GM11168 (cell line): ENCODE data around the gene ERP44.
"Not testable (repeated sequence)": the region's sequence is repeated elsewhere in the genome, so short reads cannot be mapped to it uniquely, and the experiment has no call there.

Source experiments
- in situ Hi-C: fragments of 300-500 bp; cut with MboI; formaldehyde crosslinking; loops from one replicate; pipeline ENCODE4 v1.12.0; 2022; ENCODE audit warnings: low sequenced_read_pairs; ENCODE audit not compliant: unreplicated experiment

ERP44 gene

DNA sequence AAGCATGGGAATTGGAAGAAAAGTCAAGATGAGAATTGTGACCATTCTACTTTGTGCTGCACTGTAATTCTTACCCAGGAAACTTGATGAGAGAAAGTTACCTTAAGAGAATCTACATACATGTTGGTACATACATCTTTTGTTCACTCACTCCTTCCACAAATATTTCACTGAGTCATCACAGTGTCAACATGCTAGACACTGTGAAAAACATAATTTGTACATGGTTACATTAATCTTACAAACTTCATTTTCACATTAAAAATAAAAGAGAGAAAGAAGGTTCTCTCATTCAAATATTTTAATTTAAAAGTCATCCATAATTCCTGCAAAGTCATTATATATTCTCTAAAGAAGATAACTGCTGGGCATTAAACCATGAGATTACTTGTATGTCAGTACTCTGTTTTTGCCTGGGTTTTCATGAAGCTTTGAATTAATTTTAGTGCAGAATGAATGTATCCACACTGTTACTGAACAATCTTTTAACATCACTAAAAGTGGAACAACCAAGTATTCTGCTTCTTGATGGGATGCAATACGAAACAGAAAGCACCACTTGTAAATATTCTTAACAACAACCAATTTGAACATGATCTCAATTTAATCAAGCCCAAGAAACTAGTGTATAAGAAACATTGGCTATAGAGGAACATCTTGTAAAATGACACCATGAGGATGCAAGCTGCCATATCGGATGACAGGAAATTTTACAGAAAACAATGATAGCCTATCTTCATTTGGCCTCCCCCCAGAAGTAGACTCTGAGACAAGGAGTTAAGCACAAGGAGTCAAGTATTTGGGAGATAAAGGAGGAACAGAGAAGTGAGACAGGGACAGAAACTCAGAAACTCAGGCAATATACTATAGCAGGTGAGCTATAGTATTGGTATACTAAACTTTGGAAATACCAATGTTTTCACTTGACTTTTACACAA lies 28.4 kb downstream of the ERP44 start:
- in situ Hi-C loops: no loop called here

DNA sequence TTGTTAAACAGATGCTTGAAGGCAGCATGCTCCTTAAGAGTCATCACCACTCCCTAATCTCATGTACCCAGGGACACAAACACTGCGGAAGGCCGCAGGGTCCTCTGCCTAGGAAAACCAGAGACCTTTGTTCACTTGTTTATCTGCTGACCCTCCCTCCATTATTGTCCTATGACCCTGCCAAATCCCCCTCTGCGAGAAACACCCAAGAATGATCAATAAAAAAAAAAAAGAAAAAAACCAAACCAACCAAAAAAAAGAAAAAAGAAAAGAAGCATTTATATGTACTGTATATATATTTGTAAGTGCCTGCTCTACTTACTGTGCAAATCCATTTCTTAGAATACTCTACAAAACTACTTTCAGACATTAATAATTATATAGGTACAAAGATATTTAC lies 29.7 kb downstream of the ERP44 start:
- in situ Hi-C loops: not testable (repeated sequence)

DNA sequence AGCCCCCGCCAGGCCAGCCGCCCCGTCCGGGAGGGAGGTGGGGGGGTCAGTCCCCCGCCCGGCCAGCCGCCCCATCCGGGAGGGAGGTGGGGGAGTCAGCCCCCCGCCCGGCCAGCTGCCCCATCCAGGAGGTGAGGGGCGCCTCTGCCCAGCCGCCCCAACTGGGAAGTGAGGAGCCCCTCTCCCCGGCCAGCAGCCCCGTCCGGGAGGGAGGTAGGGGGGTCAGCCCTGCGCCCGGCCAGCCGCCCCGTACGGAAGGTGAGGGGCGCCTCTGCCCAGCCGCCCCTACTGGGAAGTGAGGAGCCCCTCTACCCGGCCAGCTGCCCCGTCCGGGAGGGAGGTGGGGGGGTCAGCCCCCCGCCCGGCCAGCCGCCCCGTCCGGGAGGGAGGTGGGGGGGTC lies 30.8 kb downstream of the ERP44 start:
- in situ Hi-C loops: not testable (repeated sequence)

DNA sequence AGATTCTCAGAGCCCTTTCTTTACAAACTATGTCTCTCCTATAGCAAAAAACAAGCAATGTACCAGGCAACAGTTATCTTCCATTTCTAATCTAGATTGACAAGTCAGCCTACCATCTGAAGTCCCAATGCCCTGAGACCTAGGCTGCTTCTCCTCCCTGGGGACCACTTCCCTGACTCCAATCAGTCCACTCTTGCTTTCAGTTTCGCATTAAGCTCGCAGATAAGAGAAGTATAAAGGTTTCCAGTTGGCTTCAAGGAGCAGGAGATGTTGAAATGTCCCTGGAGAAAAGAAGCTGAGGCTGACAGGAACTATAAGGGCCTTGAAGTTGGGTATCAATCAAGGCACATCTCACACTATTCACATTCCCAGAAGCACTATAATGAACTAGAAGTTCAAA lies 32.3 kb downstream of the ERP44 start:
- in situ Hi-C loops: no loop called here

DNA sequence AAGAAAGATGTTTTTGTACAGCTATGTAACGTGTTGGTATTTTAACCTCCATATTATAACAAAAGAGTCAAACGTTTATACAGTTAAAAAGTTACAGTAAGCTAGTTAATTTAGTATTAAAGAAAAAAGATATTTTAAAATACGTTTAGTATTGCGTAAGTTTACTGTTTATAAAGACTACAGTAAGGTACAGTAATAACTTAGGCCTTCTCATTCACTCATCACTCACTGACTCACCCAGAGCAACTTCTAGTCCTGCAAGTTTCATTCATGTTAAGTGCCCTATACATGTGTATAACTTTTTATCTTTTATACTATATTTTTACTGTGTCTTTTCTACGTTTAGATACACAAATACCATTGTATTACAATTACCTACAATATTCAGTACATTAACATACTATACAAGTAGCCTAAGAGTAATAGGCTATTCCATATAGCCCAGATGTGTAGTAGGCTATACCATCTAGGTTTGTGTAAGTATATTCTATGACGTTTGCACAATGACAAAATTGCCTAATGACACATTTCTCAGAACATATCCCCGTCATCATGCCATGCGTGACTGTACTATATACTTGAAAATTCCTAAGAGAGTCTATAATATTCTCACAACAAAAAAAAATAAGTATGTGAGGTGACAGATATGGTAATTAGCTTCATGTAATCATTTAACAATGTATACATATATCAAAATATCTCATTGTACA lies 33.8 kb downstream of the ERP44 start:
- in situ Hi-C loops: no loop called here

DNA sequence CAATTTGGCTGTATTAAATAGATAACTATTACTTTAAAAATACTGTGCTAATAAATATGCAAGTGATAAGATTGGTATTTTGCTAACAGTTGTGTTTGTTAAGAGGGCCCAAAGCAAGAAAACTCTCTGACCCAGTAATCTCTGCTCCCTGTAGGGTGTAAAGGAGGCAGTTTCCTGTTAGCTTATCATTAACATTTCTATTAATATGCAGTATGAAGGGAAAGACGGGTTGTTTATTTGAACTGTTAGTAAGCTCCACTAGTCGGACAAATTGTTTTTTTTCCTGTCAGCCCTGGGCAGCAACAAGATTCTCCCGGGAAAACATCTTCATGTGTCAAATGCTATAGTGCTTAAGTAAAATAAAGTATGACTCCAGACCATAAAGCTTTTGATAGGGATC lies 35.6 kb downstream of the ERP44 start:
- in situ Hi-C loops: no loop called here

DNA sequence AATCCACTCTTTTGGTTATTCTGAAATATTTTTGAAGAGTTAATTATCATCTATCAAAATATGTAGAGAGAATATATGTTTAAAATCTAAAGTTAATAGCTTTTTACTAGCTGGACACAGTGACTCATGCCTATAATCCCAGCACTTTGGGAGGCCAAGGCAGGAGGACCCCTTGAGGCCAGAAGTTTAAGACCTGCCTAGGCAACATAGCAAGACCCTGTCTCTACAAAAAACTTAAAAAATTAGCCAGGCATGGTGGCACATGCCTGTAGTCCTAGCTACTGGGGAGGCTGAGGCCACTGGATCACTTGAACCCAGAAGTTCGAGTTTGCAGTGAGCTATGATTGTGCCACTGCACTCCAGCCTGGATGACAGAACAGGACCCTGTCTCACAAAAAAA lies 36.1 kb downstream of the ERP44 start:
- in situ Hi-C loops: not testable (repeated sequence)

DNA sequence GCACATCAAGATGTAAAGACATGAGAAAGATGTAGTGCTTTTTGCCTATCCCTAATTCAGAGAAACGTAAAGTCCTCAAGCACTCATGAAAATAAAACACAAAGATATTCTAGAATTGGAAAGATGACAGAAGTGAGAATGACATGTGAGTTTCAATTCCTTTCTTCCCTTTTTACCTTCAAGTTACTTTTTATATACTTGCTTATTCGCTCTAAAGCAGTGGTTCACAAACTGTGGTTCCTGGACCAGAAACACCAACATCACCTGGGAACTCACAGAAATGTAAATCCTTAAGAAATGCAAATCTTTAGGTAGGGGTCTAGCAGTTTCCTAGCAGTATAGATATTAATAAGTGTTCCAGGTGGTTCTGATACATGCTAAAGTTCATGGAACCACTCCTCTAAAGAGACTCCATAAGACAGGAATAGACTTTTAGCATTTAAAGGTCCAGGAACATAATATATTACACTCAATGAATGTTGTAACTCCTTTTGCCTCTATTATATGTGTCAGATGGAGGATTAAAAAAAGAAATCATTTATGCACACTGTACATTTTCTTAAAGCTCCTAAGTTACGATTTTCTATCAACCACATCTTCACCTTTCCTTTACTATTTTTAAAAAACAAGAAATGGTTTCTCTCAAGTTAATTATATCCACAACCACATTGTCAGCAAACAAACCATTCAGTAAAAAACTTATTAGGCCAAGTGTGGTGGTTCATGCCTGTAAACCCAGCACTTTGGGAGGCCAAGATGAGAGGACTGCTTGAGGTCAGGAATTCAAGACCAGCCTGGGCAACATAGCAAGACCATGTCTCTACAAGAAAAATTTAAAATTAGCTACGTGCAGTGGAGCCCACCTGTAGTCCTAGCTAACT lies 39.9 kb downstream of the ERP44 start:
- in situ Hi-C loops: no loop called here

DNA sequence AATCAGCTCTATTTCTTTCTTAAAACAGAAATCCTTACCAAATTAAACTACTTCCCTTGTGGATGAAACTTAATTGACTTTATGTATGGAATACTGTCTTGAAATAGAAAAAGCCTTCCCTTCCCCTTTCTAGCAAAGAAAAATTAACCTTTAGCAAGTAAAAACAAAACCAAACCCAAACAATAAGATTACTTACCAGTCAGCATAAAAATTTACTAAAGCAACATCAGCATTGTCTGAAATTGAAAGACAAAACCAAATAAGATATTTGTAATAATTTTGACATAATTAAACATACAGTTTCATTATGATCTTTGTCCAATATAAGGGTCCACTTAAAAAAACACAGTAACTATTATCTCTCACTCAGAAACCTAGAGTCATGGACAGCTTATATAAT lies 41.2 kb downstream of the ERP44 start:
- in situ Hi-C loops: no loop called here

DNA sequence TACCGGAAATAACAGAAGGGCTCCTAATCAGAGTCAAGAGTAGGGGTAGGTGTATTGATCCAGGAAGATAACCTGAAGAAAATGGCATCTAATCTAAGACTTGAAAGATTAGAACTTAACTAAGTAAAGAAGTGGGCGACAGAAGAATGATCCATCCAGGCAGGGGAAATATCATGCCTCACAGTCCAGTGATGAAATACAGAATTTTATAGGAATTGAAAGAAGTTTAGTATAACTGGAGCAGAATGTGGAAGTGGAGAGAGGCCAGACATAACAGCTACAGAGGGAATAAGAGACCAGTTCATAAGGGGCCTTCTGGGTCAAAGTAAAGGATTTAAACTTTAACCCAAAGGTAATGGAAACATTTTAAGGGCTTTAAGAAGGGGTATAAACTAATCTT lies 42.2 kb downstream of the ERP44 start:
- in situ Hi-C loops: no loop called here

DNA sequence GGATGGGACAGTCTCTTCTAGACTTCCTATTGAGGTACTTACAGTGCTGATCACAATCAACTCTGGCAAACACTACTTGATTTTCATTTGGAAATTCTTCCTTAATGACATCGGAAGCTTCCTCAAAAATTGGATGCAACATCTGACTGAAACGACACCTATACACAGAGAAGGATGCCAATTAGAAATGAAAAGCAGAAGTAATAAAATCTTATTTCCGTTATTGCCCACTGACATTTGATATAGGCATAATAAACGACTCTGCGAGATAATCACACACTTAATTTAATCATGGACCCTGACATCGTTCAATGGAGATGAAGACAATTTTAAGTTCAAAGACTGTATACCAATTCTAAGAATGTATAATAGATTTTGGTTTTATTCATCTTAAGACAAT lies 46.4 kb downstream of the ERP44 start:
- in situ Hi-C loops: no loop called here

DNA sequence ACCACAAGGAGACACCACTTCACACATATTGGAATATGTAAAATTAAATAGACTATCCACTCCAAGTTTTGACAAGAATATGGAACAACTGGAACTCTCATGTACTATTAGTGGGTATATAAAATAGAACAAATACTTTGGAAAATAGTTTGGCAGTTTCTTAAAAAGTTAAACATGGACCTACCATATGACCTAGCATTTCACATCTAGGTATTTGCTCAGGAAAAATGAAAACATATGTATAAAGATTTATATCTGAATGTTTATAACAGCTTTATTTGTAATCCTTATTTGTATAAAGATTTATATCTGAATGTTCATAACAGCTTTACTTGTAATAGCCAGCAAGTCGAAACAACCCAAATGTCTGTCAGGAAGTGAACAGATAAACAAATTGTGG lies 49.2 kb downstream of the ERP44 start:
- in situ Hi-C loops: loop anchor here (5.0 kb wide), 1 partner anchor 38 kb away; no protein-coding TSS in a partner anchor

DNA sequence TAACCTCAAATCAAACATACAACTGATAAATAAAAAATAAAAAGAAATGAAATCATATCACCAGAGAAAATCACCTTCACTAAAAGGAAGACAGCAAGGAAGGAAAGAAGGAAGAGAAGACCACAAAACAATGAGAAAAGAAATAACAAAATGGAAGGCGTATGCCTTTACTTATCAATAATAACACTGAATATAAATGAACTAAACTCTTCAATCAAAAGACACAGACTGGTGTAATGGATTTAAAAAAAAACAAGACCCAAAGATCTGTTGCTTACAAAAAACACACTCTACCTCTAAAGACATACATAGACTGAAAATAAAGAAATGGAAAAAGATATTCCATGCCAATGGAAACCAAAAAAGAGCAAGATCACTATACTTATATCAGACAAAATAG lies 60.3 kb downstream of the ERP44 start:
- in situ Hi-C loops: no loop called here

DNA sequence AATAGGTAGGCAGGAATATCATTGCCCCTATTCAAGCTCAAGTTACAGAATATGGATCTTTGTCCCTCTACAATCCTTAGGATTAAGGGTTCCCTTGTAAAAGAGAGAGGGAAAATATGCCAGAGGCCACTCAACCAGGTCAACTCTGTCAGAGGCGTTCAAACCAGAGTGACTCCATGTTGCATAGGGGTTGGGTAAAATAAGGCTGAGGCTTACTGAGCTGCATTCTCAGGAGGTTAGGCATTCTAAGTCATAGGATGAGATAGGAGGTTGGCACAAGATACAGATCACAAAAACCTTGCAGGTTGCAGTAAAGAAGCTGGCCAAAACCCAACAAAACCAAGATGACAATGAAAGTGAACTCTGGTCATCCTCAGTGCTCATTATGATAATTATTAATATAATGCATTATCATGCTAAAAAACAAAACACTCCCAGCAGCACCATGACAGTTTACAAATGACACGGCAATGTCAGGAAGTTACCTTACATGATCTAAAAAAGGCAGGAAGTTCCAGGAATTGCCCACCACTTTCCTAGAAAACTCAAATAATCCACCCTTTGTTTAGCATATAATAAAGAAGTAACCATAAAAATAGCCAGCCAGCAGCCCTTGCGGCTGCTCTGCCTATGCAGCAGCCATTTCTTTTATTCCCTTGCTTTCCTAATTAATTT lies 64.8 kb downstream of the ERP44 start:
- in situ Hi-C loops: no loop called here

DNA sequence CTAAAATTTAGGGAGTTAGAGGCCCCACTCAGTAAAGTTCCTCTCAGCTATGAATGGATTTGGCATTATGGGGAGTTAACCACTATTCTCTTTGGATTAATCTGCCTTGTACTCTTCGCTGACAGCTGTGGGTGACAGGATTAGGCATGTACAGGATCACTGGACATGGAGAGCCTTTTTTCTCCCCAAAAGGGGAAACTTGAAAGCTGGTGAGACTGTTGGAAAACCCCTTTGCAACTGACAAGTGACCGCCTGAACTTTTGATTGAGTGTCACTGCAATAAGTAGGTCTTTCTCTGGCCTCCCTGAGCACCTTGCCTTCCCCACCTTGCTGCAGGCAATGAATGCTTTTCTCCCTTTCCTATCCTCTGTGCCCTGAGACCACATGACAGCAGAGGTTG lies 68.3 kb downstream of the ERP44 start:
- in situ Hi-C loops: no loop called here

DNA sequence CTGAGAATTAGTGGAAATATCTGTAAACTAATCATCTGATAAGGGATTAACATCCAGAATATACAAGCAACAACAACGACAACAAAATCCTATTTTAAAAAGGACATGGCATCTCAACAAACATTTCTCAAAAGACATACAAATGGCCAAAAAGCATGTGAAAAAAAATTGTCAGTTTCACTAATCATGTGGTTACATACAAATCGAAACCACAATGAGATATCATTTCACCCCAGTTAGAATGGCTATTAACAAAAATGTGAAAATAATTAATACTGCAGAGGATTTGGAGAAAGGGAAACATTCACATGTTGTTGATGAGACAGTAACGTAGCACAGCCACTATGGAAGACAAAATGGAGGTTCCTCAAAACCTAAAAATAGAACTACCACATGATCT lies 69.5 kb downstream of the ERP44 start:
- in situ Hi-C loops: no loop called here

DNA sequence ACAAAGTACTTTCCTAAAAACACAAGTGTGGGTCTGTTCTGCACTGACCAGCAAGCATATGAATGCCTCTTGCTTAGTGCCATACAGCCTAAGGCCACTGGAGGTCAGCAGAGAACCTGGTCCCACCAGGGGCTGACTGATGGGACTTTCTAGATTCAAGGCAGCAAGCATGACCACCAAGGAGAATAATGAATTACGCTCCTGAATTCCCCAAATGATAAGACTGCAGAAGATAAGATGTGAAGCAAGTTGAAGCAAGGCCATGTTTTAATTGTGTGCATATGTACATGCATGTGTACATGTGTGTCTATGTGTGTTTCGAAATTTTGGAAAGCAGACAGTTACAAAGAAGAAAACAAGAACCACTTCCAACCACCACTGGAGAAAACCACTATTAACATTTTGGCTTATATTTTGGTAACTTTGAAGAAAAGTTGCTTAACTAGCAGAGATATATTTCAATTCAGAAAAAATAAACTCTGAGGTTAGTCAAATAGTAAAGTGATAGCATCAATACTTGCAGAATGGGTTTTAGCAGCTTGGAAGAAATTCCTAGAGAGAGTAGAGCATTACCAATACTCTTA lies 70.5 kb downstream of the ERP44 start:
- in situ Hi-C loops: no loop called here

DNA sequence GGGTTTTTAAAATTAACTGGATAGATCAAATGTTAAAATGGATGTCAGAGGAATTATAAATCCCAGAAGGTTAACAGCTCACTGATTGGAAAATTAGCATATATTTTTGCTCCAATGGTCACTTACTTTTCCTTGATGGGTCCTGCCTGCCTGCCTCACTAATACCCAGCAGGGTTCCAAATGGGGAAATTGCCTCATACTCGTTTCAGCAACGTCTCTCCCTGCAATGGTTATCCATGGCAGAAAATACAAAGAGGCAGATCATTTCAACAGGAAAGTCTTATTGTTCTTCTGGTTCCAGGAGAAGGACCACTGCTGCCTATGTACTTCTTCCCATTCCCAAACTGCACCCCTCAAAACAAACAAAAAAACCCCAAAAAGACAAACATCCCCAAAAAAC lies 71.3 kb downstream of the ERP44 start:
- in situ Hi-C loops: no loop called here

DNA sequence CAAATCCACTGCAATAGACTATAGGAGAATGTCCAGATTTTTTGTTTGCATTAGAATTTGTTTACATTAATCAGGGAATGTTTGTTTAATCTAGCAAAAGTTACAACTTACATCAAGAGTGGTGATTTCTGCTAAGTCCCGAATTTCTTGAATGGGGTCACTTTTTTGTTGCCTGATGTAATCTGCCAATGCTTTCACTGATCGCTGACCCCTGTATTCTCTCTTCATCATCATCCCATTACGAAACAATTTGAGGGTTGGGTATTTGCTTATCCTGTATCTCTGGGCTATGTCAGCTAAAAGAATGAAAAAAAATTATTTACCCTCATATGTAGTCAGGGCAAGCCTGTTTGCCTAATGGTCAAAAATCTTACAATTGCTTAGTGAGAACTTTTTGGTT lies 76.9 kb downstream of the ERP44 start:
- in situ Hi-C loops: loop anchor here (25.0 kb wide), 1 partner anchor 835 kb away; no protein-coding TSS in a partner anchor
